HCT116 (cell line): ENCODE measurements around the gene DAZAP1. TPM values are rescaled to one million over a fixed set of nuclear protein-coding genes. Genes with fewer than 3 reads are reported as not detected.

Experiments
- ATAC-seq: fragments of 200-7000 bp; cut with Tn5 transposase; 2 replicates; pipeline ENCODE4 v1.9.1; 2020; ENCODE audit warnings: mild to moderate bottlenecking, moderate library complexity
- BruUV-seq: library from RNA; stranded (reverse); fragments of 400-500 nt; replicated peaks from 2 replicates; lab custom pipeline; 2021; lab: Mats Ljungman, UMichigan
- CTCF ChIA-PET: fragments of 300-600 bp; sonication (Branson Sonifier 250); formaldehyde crosslinking; loops from one replicate; lab custom pipeline; 2021; ENCODE audit warnings: antibody characterized with exemption; lab: Charles Lee
- POLR2A ChIA-PET: fragments of 300-600, 350-600 bp; sonication (Branson Sonifier 250); formaldehyde crosslinking; loops from one replicate; lab custom pipeline; 2021; ENCODE audit warnings: antibody characterized with exemption; lab: Charles Lee
- RAD21 ChIA-PET, 2 experiments: fragments of 300-600 bp; sonication (Branson Sonifier 250); formaldehyde crosslinking; loops; one replicate each; lab custom pipeline; 2023; ENCODE audit warnings: low total read pairs in 2 of 2; ENCODE audit not compliant: uncharacterized antibody in 2 of 2, unreplicated experiment in 2 of 2, low non-redundant PET in 1 of 2; lab: Charles Lee
- DNase-seq: peaks from one replicate; pipeline ENCODE4 v3.0.0-alpha.2; 2010; ENCODE audit warnings: low read depth, low spot score
- H2AFZ ChIP-seq: fragments of 200-600 bp; shearing (Covaris generic), sonication (generic); 2 replicates; pipeline ENCODE4 v1.6.1; 2017; ENCODE audit warnings: low read depth, mixed run types, mixed read lengths, antibody characterized with exemption, low read length; ENCODE audit not compliant: poor library complexity, severe bottlenecking
- H3K27ac ChIP-seq: 2 replicates; pipeline ENCODE4 v1.5.1; 2012; ENCODE audit warnings: low read depth, low read length
- H3K27me3 ChIP-seq: fragments of 200-600 bp; sonication (generic); 2 replicates; pipeline ENCODE4 v1.6.1; 2016; ENCODE audit warnings: mixed run types, low read length, mixed read lengths; ENCODE audit not compliant: insufficient read depth
- H3K36me3 ChIP-seq, 2 experiments: fragments of 200-500 bp in 1 of 2; fragments of 200-600 bp in 1 of 2; sonication (Bioruptor generic) in 1 of 2; sonication (generic) in 1 of 2; 2 replicates each; pipeline versions ENCODE4 v1.5.1 to v1.6.1; 2014 to 2016; ENCODE audit warnings: low read length in 2 of 2, inconsistent platforms in 1 of 2, mixed read lengths in 1 of 2, mixed run types in 1 of 2; ENCODE audit not compliant: insufficient read depth in 2 of 2, control insufficient read depth in 1 of 2
- H3K4me1 ChIP-seq, 2 experiments: fragments of 200-600 bp in 1 of 2; sonication (generic) in 1 of 2; 2 replicates each; pipeline versions ENCODE4 v1.5.1 to v1.6.1; 2012 to 2017; ENCODE audit warnings: low read length in 2 of 2, inconsistent platforms in 1 of 2, mild to moderate bottlenecking in 1 of 2, mixed read lengths in 1 of 2, mixed run types in 1 of 2, moderate library complexity in 1 of 2; ENCODE audit not compliant: insufficient read depth in 2 of 2, control insufficient read depth in 1 of 2
- H3K4me2 ChIP-seq: fragments of 200-600 bp; sonication (generic); 2 replicates; pipeline ENCODE4 v1.6.1; 2017; ENCODE audit warnings: mixed run types, low read length, mixed read lengths
- H3K4me3 ChIP-seq, 2 experiments: fragments of 200-600 bp in 1 of 2; sonication (generic) in 1 of 2; replicated peaks in 1 of 2; 2 replicates each; pipeline ENCODE4 v1.5.1; 2011 to 2016; ENCODE audit warnings: low read length in 2 of 2, control low read depth in 1 of 2, low read depth in 1 of 2, mild to moderate bottlenecking in 1 of 2, mixed read lengths in 1 of 2, mixed run types in 1 of 2
- H3K79me2 ChIP-seq: fragments of 200-600 bp; sonication (generic); 2 replicates; pipeline ENCODE4 v1.6.1; 2017; ENCODE audit warnings: mild to moderate bottlenecking, mixed run types, low read length, moderate library complexity, mixed read lengths; ENCODE audit not compliant: insufficient read depth
- H3K9ac ChIP-seq: fragments of 200-600 bp; sonication (generic); 2 replicates; pipeline ENCODE4 v1.6.1; 2016; ENCODE audit warnings: low read length, mixed read lengths
- H3K9me2 ChIP-seq: fragments of 200-600 bp; sonication (generic), shearing (Covaris generic); 2 replicates; pipeline ENCODE4 v1.6.1; 2017; ENCODE audit warnings: mixed run types, mild to moderate bottlenecking, moderate library complexity; ENCODE audit not compliant: insufficient read depth
- H3K9me3 ChIP-seq, 2 experiments: fragments of 200-500 bp in 1 of 2; fragments of 200-600 bp in 1 of 2; sonication (Bioruptor generic) in 1 of 2; sonication (generic) in 1 of 2; 2 replicates each; pipeline ENCODE4 v1.6.1; 2014 to 2017; ENCODE audit warnings: low read length in 2 of 2, mixed read lengths in 2 of 2, inconsistent platforms in 1 of 2, low read depth in 1 of 2, mild to moderate bottlenecking in 1 of 2, mixed run types in 1 of 2, moderate library complexity in 1 of 2; ENCODE audit not compliant: control insufficient read depth in 1 of 2, insufficient read depth in 1 of 2
- H4K20me1 ChIP-seq: fragments of 200-600 bp; sonication (generic), shearing (Covaris generic); 2 replicates; pipeline ENCODE4 v1.6.1; 2017; ENCODE audit warnings: mixed run types, mild to moderate bottlenecking, moderate library complexity; ENCODE audit not compliant: insufficient read depth
- CBX3 ChIP-seq: IDR thresholded peaks from 2 replicates; pipeline ENCODE4 v1.6.1; 2012; ENCODE audit warnings: low read depth
- CTCF ChIP-seq, 3 experiments: fragments of 200-600 bp in 1 of 3; sonication (generic) in 1 of 3; IDR thresholded peaks in 2 of 3; conservative IDR thresholded peaks in 1 of 3; 2 replicates each; pipeline ENCODE4 v1.5.1; 2012 to 2017; ENCODE audit warnings: low read depth in 2 of 3, low read length in 2 of 3, antibody characterized with exemption in 1 of 3, borderline replicate concordance in 1 of 3, control low read depth in 1 of 3, mild to moderate bottlenecking in 1 of 3, mixed read lengths in 1 of 3, mixed run types in 1 of 3, moderate library complexity in 1 of 3; ENCODE audit not compliant: insufficient read depth in 1 of 3
- EGR1 ChIP-seq: IDR thresholded peaks from 2 replicates; pipeline ENCODE4 v1.6.1; 2012; ENCODE audit warnings: low read depth
- ELF1 ChIP-seq: IDR thresholded peaks from 2 replicates; pipeline ENCODE4 v1.6.1; 2012; ENCODE audit warnings: low read depth, borderline replicate concordance
- EZH2 ChIP-seq: fragments of 200-600 bp; sonication (generic); IDR thresholded peaks from 2 replicates; pipeline ENCODE4 v1.6.1; 2017; ENCODE audit warnings: antibody characterized with exemption, mixed run types
- FOSL1 ChIP-seq: IDR thresholded peaks from 2 replicates; pipeline ENCODE4 v1.6.1; 2012; ENCODE audit warnings: low read depth
- JUND ChIP-seq: IDR thresholded peaks from 2 replicates; pipeline ENCODE4 v1.6.1; 2012
- POLR2AphosphoS5 ChIP-seq: IDR thresholded peaks from 2 replicates; pipeline ENCODE4 v1.6.1; 2011; ENCODE audit warnings: mild to moderate bottlenecking, low read depth, low read length, moderate library complexity
- TCF7L2 ChIP-seq: IDR thresholded peaks from 2 replicates; pipeline ENCODE4 v1.7.0; 2011; ENCODE audit warnings: borderline replicate concordance, inconsistent platforms; ENCODE audit not compliant: insufficient read depth, insufficient read length; ENCODE audit errors: extremely low read depth
- ZBTB33 ChIP-seq: IDR thresholded peaks from 2 replicates; pipeline ENCODE4 v1.6.1; 2011; ENCODE audit warnings: mild to moderate bottlenecking, low read length, moderate library complexity; ENCODE audit not compliant: insufficient replicate concordance; ENCODE audit errors: extremely low read depth
- ZFX ChIP-seq: fragments of 450-650 bp; IDR thresholded peaks from 2 replicates; pipeline ENCODE4 v1.6.1; 2017
- ZNF274 ChIP-seq: fragments of 200-500 bp; sonication (Bioruptor generic); IDR thresholded peaks from 2 replicates; pipeline ENCODE4 v1.6.1; 2014; ENCODE audit warnings: mild to moderate bottlenecking, low read depth, low read length, inconsistent platforms
- intact Hi-C: fragments of 100-400 bp; cut with micrococcal nuclease; formaldehyde crosslinking; loops from 2 replicates; pipeline ENCODE4 v1.10.0; 2022
- total RNA-seq: library from RNA; stranded (reverse); gene quantifications from one replicate; pipeline ENCODE4 v1.2.1, GENCODE V29; 2021; ENCODE audit not compliant: unreplicated experiment

The DAZAP1 gene
- total RNA-seq, 1 experiment from 2014 or later, result 191 TPM

GRCh38 chr19:1409204-1410005 is 2.0 kb downstream of the DAZAP1 start:
- ChIA-PET POLR2A (interaction anchor here (1.3 kb wide), 1 partner anchor 141 kb away, joined by 4 read pairs; the partner anchor contains the start of gene CIRBP), CTCF (no interaction called here), RAD21 (no interaction called here)
- H4K20me1 ChIP-seq, result peaks cover 33% of the 10 kb centered on the region; the same call in 1 of the 2 replicates
- peak overlapping the region; percentile 59 to 68 for H3K4me3 ChIP-seq
- peak overlapping the region; percentile 99 for H3K9ac ChIP-seq
- H3K4me2 ChIP-seq, result peak overlapping the region; percentile 78
- H3K9me3 ChIP-seq, result no peaks in the 10 kb centered on the region
- TF ChIP-seq EGR1 (no peak), EZH2 (no peak), ZFX (no peak), ELF1 (no peak), CBX3 (no peak), FOSL1 (no peak), ZNF274 (no peak), POLR2AphosphoS5 (no peak)
- ATAC-seq (no peak), DNase-seq (no peak)
- no peak overlapping the region for H2AFZ ChIP-seq
- peaks cover 67% of the 10 kb centered on the region for H3K79me2 ChIP-seq
- H3K27me3 ChIP-seq, result no peaks in the 10 kb centered on the region
- H3K36me3 ChIP-seq, result peaks cover 2 to 46% of the 10 kb centered on the region in 2 experiments; a peak in 2 of 4 replicates
- H3K27ac ChIP-seq, result peak overlapping the region; percentile 98
- H3K9me2 ChIP-seq, result no peaks in the 10 kb centered on the region
- BruUV-seq, result no TSS peak
- intact Hi-C loops, result loop anchor here (10.0 kb wide), 1 partner anchor 135 kb away; the partner anchor contains the start of gene FAM174C
- peaks cover 21 to 59% of the 10 kb centered on the region in 2 experiments for H3K4me1 ChIP-seq

GRCh38 chr19:1410136-1410786 is 2.9 kb downstream of the DAZAP1 start:
- RAD21 ChIA-PET, result no interaction called here
- Histone ChIP-seq H3K9ac (peak overlapping the region; percentile 99), H3K4me1 (peaks cover 29 to 67% of the 10 kb centered on the region in 2 experiments), H3K36me3 (peaks cover 2 to 46% of the 10 kb centered on the region in 2 experiments; a peak in 2 of 4 replicates), H3K4me2 (peak overlapping the region; percentile 78), H3K79me2 (peaks cover 76% of the 10 kb centered on the region), H3K27me3 (no peaks in the 10 kb centered on the region), H4K20me1 (peaks cover 38% of the 10 kb centered on the region; the same call in 1 of the 2 replicates), H3K9me2 (no peaks in the 10 kb centered on the region), H3K9me3 (no peaks in the 10 kb centered on the region), H3K4me3 (no peak overlapping the region), H2AFZ (no peak overlapping the region), H3K27ac (peak overlapping the region; percentile 98; the same call in 1 of the 2 replicates)
- intact Hi-C loops, result no loop called here
- DNase-seq, result no peak
- POLR2A ChIA-PET, result interaction anchor here (1.3 kb wide), 1 partner anchor 141 kb away, joined by 4 read pairs; the partner anchor contains the start of gene CIRBP
- no TSS peak for BruUV-seq
- TF ChIP-seq ZBTB33 (no peak), POLR2AphosphoS5 (no peak), ZNF274 (no peak), FOSL1 (no peak), CTCF (IDR thresholded peaks at IDR 0.05 in 2 of 3, conservative IDR thresholded peaks at IDR 0.05 in 1 of 3; ENCODE audit: borderline replicate concordance in 1 of 3, insufficient read depth in 1 of 3, low read depth in 2 of 3, low read length in 2 of 3) (no peak), ZFX (no peak), JUND (no peak), TCF7L2 (no peak)
- no peak for ATAC-seq
- CTCF ChIA-PET, result no interaction called here
